Chondrocyte (in vitro differentiated cells): ENCODE measurements around the gene TRAF2. TPM values are rescaled to one million over a fixed set of nuclear protein-coding genes. Genes with fewer than 3 reads are reported as not detected.

Experiments used
- DNase-seq: peaks from one replicate; pipeline ENCODE4 v3.0.0; 2021; ENCODE audit warnings: mixed read lengths, low spot score
- H3K27ac Mint-ChIP-seq: one replicate; pipeline ENCODE4 v1.8.0; 2021; ENCODE audit warnings: mild to moderate bottlenecking, moderate library complexity, mixed read lengths; ENCODE audit not compliant: unreplicated experiment
- H3K27me3 Mint-ChIP-seq: 2 replicates; pipeline ENCODE4 v1.8.0; 2021; ENCODE audit warnings: low read depth, mixed read lengths
- H3K36me3 Mint-ChIP-seq: 2 replicates; pipeline ENCODE4 v1.8.0; 2021; ENCODE audit warnings: low read depth, mixed read lengths
- H3K4me1 Mint-ChIP-seq: 2 replicates; pipeline ENCODE4 v1.8.0; 2021; ENCODE audit warnings: low read depth, mild to moderate bottlenecking, mixed read lengths
- H3K4me3 Mint-ChIP-seq: one replicate; pipeline ENCODE4 v1.8.0; 2021; ENCODE audit warnings: mild to moderate bottlenecking, moderate library complexity, mixed read lengths; ENCODE audit not compliant: unreplicated experiment
- H3K9me3 Mint-ChIP-seq: 2 replicates; pipeline ENCODE4 v1.8.0; 2021; ENCODE audit warnings: low read depth, mixed read lengths
- total RNA-seq: library from RNA; stranded (reverse); gene quantifications from 3 replicates; pipeline ENCODE4 v1.2.1, GENCODE V29; 2021
- TF ChIP-seq, protein P1 (sequence below): fragments of 200-600 bp; sonication (generic); IDR thresholded peaks from 2 replicates; pipeline ENCODE4 v1.5.0; 2021; ENCODE audit warnings: antibody characterized with exemption, mild to moderate bottlenecking, moderate library complexity

The TRAF2 gene
- total RNA-seq, 1 donor from 2014 or later = 10.4 TPM

DNA sequence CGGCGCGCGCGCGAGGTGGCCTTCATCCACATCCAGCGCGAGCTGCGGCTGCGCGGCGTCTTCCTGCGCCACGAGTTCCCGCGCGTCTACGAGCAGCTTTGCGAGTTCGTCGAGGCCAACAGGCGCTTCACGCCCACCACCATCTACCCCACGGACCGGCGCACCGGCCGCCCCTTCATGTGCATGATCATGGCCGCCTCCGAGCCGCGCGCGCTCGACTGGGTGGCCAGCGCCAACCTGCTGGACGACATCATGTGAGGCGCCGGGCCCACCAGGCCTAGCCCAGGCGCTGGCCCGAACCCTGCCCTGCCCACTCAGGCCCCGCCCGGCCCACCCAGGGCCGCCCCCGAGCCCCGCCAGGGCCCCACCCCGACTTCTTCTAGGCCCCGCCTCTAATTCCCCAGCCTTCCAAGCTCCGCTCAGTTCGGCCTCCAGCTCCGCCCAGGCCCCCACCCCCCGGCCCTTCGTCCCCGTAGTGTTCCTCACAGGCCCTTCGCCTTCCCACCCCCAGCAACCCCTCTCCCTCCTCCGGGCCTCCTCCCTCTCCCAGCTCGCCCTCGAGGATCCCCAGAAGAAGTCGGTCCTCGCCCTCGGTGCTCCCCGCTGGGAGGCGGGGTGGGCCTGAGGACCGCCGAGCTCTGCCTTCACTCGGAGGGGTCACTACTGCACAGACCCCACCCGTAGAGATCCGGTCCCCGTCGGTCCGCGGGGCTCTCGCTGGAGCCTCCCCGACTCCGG is 39.1 kb upstream of the TRAF2 start:
- Mint-ChIP-seq H3K36me3 (peaks cover 2% of the 10 kb centered on the region), H3K4me3 (peak overlapping the region; percentile 96), H3K4me1 (peaks cover 24% of the 10 kb centered on the region), H3K27me3 (no peaks in the 10 kb centered on the region), H3K9me3 (no peaks in the 10 kb centered on the region), H3K27ac (peak overlapping the region; percentile 97)
- no peak for DNase-seq
- TF ChIP-seq, protein P1, sequence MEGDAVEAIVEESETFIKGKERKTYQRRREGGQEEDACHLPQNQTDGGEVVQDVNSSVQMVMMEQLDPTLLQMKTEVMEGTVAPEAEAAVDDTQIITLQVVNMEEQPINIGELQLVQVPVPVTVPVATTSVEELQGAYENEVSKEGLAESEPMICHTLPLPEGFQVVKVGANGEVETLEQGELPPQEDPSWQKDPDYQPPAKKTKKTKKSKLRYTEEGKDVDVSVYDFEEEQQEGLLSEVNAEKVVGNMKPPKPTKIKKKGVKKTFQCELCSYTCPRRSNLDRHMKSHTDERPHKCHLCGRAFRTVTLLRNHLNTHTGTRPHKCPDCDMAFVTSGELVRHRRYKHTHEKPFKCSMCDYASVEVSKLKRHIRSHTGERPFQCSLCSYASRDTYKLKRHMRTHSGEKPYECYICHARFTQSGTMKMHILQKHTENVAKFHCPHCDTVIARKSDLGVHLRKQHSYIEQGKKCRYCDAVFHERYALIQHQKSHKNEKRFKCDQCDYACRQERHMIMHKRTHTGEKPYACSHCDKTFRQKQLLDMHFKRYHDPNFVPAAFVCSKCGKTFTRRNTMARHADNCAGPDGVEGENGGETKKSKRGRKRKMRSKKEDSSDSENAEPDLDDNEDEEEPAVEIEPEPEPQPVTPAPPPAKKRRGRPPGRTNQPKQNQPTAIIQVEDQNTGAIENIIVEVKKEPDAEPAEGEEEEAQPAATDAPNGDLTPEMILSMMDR = no peak

DNA sequence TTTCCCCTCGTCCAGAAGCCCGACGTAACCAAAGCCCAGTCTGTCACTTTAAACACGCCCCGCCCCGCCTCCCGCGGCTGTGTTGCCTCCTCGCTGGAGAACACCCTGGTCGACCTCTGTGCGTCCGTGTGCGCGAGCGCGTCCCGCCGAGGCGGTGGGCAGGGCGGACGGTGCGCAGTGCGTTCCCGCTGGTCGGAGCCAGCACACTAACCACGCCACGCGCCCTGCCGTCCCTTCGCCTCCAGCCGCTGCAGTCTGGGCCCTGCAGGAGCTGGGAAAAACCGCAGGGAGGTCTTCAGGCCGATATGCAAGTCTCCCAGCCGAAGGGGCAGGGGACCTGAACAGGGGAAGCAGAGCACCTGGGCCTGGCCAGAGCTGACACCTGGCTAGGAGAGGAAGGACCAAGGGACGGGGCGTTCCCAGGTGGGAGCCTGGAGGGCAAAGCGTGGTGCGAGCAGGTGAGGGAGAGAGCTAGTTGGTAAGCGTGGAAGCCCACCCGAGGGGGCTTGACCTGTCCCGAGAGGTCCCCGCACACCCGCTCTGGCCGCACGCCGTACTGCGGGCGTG is 38.4 kb upstream of the TRAF2 start:
- Mint-ChIP-seq H3K4me1 (peaks cover 22% of the 10 kb centered on the region), H3K9me3 (no peaks in the 10 kb centered on the region), H3K27ac (peak overlapping the region; percentile 97), H3K36me3 (peaks cover 2% of the 10 kb centered on the region), H3K4me3 (peak overlapping the region; percentile 96), H3K27me3 (no peaks in the 10 kb centered on the region)
- no peak for DNase-seq
- TF ChIP-seq, protein P1 = no peak

DNA sequence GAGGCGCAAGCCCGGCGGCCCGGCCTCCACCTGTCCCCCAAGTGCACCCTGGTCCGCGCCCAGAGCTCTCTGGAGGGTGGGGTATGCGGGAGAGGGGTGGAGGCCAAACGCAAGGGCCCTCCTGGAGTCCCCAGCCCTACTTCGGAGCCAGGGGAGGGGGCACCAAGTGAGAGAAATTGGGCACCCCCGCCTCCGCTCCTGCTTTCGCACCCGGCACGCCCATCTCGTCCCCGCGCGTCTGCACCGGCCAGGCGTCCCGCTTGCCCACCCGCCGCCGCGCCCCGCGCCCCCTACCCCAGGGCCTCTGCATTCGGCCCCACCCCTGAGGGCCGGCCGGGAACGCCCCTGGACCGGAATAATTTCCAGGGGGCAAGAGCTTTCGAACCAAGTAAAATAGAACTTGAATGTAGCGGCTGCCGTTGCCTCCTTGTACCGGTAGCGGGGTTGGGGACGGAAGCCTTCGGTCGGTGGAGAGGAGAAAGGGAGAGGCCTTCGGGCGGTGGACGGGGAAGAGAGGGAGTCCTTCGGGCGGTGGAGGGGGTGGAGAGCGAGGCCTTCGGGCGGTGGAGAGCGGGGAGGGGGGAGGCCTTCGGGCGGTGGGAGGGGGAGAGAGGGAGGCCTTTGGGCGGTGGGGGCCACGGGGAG is 37.8 kb upstream of the TRAF2 start:
- Mint-ChIP-seq H3K4me3 (peak overlapping the region; percentile 96), H3K36me3 (peaks cover 2% of the 10 kb centered on the region), H3K27ac (peak overlapping the region; percentile 97), H3K27me3 (no peaks in the 10 kb centered on the region), H3K4me1 (peaks cover 19% of the 10 kb centered on the region), H3K9me3 (no peaks in the 10 kb centered on the region)
- DNase-seq = no peak
- TF ChIP-seq, protein P1 = no peak

DNA sequence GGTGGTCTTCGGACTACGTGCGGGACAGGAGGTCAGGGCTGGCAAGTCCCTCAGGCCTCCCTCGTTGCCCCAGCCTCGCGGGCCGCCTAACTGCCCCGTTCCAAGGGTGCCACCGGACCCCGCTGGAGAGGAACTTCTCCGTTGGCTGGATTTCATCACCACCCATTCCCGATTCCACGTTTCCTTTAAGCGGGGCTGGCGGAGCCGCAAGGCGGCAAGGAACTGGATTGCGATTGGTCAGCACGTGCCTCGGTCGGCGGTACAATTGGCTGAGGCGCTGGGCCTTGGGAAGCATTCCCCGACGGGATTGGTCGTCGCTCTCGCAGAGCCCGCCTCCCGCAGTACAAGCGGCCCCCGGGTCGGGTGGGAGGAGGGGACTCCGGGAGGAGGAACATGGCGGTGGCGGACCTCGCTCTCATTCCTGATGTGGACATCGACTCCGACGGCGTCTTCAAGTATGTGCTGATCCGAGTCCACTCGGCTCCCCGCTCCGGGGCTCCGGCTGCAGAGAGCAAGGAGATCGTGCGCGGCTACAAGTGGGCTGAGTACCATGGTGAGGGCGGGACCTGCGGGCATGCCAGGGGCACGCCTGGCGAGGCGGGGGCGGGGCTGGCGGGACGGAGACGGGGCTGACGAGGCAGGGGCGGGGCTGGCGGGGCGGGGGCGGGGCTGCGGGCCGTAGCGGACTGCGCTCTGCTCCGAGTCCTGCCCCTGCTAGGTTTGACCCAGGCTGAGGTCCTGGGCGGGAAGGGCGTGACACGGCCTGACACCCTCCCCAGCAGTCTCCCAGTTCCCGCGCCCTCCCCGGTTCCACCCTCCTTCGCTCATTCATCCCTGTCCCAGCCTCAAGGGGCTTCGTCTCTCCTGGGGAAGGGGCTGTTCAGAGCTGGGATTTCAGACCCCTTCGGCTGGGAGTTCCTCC is 37.0 kb upstream of the TRAF2 start, which contains the start of gene PHPT1:
TSS of gene PHPT1 (plus strand) at position 372 of the 922 bp plus-strand sequence. CDS start at position 394, 22 bp downstream.
- peak within 1 kb of the TSS; percentile 97 for H3K27ac Mint-ChIP-seq
- TF ChIP-seq, protein P1 = no peak
- peak; percentile 100 for DNase-seq
- no peaks in the 10 kb centered on the region for H3K9me3 Mint-ChIP-seq
- peak within 1 kb of the TSS; percentile 96 for H3K4me3 Mint-ChIP-seq
- H3K4me1 Mint-ChIP-seq = peaks cover 17% of the 10 kb centered on the region
- H3K36me3 Mint-ChIP-seq = peaks cover 2% of the 10 kb centered on the region
- H3K27me3 Mint-ChIP-seq = no peaks in the 10 kb centered on the region
